NCI-H2227 (cell line): ENCODE measurements around the gene ZHX3.

Source experiments
- DNase-seq: peaks from one replicate; lab custom pipeline; 2025; ENCODE audit not compliant: unreplicated experiment; lab: John Stamatoyannopoulos, UW

Gene ZHX3

DNA sequence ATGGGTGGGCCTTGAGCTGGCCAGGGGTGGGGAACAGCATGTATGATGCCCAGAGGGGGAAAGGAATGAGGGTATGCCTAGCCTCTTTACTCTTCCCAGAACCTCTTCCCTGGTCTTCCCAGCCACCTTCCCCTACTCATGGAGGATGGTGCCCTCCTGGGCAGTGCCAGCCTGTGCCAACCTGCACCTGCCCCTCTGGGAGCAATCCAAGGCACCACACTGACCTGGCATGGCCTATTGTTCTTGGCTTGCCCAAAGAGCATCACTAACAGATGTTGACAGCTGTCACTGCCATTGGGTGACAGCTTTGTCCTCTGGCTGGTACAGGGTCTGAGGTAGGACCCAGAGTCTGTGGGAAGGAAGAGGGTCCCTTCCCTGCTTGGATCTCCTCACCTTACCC lies 36.0 kb upstream of the ZHX3 start:
- DNase-seq = no peak

- DNase-seq = no peak
These were observed 35.1 kb upstream of the ZHX3 start for GRCh38 chr20:41352666-41353065.

- no peak for DNase-seq
These were observed 34.6 kb upstream of the ZHX3 start for GRCh38 chr20:41352106-41352505.

DNA sequence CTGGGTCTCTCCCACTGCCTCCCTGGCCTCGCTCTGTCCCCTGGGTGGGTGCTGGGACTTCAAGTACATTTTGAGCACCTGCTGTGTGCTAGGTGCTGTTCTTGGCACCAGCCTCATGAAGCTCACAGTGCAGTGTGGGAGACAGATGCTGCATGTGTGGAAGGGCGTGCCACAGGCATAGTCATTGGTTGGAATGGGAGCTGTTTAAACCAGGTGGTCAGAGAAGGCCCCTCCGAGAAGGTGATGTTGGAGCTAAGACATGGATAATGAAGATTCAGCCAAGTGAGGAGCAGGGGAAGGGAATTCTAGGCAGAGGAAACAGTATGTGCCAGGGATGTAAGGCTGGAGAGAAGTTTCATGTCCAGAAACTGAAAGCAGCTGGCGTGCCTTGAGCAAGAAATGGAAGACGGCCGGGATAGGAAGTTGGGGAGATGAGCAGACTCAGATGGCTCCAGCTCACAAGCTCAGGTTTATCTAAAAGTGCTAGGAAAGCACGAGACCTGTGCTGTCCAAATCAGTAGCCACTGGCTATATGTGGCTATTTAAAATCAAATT lies 33.0 kb upstream of the ZHX3 start:
- no peak for DNase-seq

DNA sequence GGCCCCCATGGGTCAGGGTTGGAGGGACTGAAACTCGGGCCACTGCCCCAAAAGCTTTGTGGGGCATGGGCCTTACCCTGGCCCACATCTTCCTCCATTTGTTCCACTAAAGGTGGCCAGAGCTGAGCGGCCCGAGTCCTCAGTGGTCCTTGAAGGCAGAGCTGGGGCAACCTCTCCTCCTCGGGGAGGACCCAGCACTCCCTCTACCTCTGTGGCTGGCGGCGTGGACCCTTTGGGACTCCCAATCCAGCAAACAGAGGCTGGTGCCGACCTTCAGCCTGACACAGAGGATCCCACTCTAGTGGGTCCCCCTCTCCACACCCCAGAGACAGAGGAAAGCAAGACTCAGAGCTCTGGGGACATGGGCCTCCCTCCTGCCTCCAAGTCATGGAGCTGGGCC lies 32.4 kb upstream of the ZHX3 start:
- DNase-seq = no peak

GRCh38 chr20:41349266-41349665 lies 31.7 kb upstream of the ZHX3 start:
- DNase-seq = no peak

DNA sequence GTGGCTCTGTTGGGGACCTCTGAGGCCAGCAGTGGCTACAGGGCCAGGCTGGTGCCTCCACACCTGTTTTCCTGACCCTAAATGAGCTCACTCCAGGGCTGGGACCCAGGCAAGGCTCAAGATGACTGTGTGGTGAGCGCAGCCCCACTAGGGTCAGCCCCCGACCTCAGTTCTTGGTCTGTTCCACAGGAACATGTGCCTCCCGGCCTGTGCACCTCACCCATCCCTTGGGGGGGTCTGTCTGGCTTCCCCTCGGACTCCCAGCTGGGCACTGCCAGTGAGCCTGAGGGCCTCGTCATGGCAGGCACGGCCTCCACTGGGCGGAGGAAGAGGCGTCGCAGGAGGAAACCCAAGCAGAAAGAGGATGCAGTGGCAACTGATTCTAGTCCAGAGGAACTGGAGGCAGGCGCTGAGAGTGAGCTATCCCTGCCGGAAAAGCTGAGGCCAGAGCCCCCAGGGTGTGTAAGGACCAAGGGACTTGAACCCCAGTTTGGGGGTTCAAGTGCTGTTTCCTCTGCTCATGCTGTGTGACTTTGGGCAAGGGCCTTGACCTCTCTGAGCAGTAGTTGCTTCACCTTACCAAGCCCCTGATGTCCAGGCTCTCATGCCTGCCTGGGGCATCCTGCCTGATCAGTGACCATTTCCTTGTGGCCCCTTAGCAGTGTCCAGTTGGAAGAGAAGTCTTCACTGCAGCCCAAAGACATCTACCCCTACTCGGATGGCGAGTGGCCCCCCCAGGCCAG lies 31.1 kb upstream of the ZHX3 start:
- no peak for DNase-seq

DNA sequence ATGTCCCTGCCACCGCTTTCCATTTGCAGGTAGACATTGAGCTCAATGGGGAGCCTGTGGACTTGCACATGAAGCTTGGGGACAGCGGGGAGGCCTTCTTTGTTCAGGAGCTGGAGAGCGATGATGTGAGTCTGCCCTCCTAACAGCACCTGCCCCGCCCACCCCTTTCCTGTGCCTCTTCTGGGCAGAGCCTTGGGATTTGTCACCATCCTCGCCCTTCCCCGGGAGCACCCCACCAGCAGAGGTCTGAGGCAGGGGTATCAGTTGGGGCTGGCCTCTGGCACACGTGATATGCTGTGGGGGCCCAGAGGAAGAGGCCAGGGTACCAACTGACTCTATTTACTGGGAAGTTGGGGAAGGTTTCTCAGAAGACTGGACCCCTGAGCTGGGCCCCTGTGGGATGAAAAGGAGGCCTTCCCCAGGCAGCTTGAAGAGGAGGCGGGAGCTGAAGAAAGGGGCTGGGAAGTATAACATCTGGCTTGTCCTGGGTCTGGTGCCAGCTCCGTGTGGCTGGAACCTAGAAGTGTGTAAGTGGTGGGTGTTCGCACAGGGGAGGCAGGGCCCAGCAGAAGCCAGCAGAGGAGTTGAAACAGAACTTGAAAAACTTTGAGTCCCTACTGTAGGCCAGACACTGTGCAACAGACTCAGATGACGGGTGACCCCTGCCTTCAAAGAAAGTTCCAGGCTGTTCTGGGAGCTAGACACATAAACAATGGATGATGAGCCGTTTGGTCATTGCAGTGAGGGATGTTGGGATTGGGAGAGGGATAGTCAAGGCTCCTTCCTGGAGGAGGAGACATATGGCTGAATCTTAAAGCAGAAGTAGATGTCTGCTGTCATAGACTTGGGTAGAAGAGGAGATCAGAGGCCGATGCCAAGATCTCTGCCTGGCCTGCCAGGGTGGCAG lies 30.2 kb upstream of the ZHX3 start:
- no peak for DNase-seq

DNA sequence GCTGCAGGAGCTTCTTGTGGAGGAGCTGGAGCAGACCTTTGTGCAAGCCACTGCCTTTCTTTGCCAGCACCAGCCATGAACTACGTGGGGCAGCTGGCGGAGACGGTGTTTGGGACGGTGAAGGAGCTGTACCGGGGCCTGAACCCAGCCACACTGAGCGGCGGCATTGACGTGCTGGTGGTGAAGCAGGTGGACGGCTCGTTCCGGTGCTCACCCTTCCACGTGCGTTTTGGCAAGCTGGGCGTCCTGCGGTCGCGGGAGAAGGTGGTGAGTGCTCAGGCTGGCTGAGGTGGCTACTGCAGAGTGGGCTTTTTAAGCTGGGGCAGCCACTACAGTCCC lies 28.2 kb upstream of the ZHX3 start:
- DNase-seq = no peak

GRCh38 chr20:41344938-41345728 lies 27.6 kb upstream of the ZHX3 start:
- no peak for DNase-seq

DNA sequence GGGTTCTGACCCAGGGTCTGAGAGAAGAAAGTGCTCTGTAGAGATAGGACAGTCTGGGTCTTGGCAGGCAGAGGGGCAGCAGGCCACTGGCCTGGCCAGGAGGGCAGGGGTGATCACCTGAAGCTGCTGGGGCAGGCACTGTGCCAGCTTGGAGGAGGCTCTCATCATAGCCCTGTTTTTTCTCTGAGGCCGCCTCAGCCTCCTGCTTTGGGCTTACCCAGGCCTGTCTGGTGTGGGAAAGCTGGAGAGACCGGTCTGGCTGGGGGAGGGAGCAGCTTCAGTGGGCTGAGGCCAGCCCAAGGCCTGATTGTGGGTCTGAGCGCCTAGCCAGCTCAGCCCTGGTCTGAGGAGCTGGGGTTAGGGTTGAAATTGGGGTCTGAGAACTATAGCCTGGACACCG lies 26.9 kb upstream of the ZHX3 start:
- DNase-seq = no peak

GRCh38 chr20:41342474-41343464 lies 25.2 kb upstream of the ZHX3 start:
- DNase-seq = no peak

DNA sequence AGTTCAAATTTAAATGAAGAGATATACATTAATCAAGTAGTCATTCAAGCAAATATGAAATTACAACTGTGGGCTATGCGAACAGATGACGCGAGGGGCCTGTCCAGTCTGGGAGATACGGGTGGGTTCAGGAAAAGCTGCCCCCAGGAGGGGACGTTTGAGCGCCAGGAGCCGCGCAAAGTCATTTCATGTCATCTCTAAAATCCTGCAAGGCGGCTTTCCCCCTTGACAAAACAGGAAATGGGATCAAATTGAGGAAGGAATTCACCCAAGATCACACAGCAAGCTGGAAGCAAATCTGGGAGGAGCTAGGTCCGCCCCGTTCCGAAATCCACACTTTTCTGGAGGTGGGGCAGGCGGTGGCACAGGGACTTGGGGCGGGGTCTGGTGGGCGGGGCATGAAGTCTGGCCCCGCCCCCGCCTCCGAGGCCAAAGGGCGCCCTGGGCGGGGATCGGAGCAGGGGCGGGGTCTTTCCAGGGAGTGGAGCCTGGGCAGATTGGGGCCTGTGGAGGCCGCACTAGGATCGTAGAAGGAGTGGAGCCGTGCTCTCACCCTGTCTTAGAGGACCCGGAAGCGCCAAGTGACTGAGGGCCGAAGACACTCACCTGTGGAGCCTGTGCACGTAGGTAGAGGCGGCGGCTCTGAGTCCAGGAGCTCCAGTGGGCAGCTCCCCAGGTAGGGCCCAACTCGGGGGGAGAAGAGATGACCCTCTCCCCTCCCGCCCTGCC lies 23.0 kb upstream of the ZHX3 start, which contains the start of gene LPIN3:
TSS of gene LPIN3 (plus strand) at position 495 of the 729 bp plus-strand sequence. CDS start 4,983 bp downstream, outside the sequence.
- DNase-seq = peak; percentile 48

- DNase-seq = peak; percentile 76
These were observed 22.4 kb upstream of the ZHX3 start for GRCh38 chr20:41339957-41340326.

GRCh38 chr20:41336711-41337492 lies 19.4 kb upstream of the ZHX3 start:
- no peak for DNase-seq

DNA sequence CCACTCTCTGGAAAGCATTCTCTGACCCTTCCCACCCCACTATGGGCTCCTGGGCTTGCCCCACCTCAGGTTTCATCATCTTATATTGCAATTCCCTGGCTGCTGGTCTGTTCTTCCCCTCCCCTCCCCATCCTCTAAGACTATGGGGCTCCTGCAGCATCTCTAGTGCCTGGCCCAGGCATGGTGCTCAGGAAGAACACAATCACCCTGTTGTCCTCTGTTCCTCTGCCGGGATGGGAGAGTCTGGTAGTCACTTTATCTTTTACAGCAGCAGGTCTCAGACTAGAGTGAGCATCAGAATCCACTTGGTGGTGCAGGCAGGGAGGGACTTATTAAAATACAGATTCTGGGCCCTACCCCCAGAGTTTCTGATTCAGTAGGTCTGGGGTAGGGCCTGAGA lies 18.1 kb upstream of the ZHX3 start:
- DNase-seq = no peak

- no peak for DNase-seq
These were observed 17.2 kb upstream of the ZHX3 start for GRCh38 chr20:41334443-41335421.
